UCSD-AML1 (cell line): ENCODE measurements around the gene PTPRN2.

Source experiments
- DNase-seq: peaks from one replicate; lab custom pipeline; 2025; ENCODE audit not compliant: unreplicated experiment; lab: John Stamatoyannopoulos, UW

Gene PTPRN2

GRCh38 chr7:158328376-158329013 lies 259.1 kb downstream of the PTPRN2 start:
- no peak for DNase-seq

DNA sequence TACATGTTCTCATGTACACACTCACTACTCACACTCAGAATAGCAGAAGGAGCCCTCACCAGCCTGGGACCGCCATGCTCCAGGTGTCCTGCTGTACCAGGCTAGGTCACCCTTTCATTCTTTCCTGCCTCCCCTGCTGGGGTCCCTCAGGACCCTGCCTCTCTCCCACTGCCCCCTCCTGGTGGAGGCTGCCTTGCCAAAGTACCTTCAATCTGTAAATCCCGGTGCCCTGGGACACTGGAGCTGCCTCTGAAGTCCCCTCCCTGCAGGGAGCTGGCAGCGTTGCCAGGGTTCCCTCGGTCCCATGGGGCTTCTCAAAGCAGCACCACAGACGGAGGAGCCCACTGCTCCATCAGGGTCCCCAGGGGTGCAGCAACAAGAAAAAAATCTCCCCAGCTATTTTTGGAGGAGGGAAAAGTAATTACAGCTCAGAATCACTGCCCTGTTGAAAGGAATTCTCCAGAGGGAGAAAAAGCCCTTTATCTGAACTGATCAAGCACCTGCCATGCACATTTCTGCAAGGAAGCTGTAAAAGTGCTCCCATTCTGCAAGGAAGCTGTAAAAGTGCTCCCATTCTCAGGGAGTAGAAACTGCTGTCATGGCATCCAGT lies 259.9 kb downstream of the PTPRN2 start:
- DNase-seq: no peak

DNA sequence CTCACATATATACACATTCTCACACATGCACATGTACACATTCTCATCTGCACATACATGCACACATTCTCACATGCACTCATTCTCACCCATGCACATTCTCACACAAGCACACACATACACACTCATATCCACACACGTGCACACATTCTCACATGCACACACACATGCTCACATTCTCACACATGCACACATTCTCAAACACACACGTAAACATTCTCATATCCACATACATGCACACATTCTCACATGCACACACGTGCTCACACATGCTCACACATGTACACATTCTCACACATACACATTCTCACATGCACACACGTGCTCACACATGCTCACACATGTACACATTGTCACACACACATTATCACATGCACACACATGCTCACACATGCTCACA lies 260.6 kb downstream of the PTPRN2 start:
- DNase-seq: no peak

- no peak for DNase-seq
These were observed 261.9 kb downstream of the PTPRN2 start for GRCh38 chr7:158325530-158326381.

DNA sequence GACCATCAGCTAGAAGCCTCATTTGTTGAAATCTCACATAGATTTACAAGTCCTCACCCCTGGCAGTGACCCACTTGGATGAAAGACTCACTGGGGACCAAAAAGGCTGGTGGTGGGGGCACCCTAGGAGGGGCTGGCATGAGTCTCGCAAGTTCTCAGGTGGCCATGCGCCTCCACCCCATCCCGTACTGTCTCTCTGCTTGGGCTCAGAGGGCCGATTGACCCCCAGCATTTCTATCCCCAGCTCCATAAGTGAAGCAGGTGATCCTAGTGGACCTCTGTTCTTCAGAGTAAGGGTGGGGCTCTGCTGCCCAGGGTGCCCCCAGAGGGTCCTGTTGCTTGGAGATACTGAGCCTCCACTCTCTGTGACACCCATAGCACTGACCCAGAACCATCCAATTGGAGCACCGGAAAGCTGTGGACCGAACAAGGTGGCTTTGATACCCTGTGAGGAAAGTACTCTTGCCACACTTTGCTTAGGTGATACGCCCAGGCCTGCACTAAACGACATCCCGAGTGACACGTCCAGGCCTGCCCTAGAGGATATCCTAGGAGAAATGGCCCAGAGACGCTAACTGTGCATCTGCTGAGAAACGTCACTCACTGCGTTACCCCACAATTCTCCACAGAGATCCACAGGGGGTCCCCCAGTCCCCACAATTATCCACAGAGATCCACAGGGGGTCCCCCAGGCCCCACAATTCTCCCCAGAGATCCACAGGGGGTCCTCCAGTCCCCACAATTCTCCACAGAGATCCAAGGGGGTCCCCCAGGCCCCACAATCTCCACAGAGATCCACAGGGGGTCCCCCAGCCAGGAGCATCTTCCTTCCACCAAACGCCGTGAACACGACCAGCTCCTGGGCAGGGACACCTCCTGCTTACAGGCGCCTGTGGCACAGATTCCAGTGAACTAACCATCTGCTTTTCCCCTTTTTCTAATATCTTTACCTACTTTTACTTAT lies 262.9 kb downstream of the PTPRN2 start:
- DNase-seq: no peak

GRCh38 chr7:158323741-158324396 lies 263.8 kb downstream of the PTPRN2 start:
- no peak for DNase-seq

GRCh38 chr7:158322616-158323530 lies 264.8 kb downstream of the PTPRN2 start:
- DNase-seq: no peak

DNA sequence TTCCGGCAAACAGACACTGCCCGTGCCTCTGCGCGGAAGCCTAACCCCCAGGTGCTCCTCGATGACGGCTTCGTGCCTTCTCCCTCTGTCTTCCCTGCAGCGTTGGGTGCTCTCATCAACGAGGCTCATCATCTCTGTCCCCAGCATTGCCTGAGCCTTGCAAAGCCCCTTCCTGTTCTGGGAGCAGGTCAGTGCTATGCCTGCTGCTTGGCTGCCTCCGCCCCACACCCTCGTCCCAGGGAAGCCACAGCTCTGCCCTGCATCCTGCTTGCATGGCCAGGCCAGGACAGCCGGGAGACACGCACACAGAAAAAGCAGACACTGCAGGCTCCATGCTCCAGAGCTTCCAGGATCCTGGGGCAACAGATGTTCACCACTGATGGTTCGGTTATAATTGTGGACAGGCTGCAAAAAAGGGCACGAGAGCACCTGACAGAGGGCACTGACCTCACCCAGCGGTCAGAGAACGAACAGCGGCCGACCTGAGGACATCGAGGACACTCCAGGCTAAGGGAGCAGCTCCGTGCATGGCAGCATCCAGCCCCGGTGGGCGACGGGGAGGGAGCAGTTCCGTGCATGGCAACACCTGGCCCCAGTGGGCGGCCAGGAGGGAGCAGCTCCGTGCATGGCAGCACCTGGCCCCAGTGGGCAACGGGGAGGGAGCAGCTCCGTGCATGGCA lies 265.5 kb downstream of the PTPRN2 start:
- DNase-seq: no peak

- no peak for DNase-seq
These were observed 266.4 kb downstream of the PTPRN2 start for GRCh38 chr7:158321056-158321700.

DNA sequence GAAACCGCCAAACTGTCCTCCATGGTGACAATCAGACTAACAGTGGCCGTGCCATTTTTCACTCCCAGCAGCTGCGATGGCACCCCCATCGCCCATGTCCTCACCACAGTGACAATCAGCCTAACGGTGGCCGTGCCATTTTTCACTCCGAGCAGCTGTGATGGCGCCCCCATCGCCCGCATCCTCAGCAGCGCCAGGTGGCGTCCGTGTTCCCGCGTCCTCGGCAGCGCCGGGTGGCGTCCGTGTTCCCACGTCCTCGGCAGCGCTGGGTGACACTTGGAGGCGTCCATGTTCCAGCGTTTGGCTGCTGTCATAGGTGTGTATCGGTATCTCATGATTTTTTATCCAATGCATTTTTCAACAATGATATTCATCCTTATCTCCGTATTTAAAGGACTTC lies 267.3 kb downstream of the PTPRN2 start:
- DNase-seq: no peak

DNA sequence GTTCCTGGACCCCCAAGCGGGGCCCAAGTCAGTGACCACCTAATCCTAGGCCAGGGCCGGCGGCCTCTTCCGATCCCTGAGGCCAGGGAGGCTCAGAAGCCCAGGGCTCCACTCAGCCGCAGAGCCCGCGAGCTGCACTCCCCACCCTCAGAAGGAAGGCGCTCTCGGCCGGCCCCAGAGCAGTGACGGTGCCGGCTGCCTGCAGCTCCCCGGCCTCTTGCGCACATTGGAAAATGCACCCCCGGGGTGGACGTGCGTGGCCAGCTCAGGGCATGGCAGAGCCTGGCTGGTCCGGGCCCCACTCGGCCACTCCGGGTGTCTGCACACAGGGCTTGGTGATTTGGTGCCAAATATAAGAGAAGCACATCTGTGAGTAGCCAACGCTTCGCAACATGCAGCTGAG lies 269.1 kb downstream of the PTPRN2 start:
- no peak for DNase-seq

DNA sequence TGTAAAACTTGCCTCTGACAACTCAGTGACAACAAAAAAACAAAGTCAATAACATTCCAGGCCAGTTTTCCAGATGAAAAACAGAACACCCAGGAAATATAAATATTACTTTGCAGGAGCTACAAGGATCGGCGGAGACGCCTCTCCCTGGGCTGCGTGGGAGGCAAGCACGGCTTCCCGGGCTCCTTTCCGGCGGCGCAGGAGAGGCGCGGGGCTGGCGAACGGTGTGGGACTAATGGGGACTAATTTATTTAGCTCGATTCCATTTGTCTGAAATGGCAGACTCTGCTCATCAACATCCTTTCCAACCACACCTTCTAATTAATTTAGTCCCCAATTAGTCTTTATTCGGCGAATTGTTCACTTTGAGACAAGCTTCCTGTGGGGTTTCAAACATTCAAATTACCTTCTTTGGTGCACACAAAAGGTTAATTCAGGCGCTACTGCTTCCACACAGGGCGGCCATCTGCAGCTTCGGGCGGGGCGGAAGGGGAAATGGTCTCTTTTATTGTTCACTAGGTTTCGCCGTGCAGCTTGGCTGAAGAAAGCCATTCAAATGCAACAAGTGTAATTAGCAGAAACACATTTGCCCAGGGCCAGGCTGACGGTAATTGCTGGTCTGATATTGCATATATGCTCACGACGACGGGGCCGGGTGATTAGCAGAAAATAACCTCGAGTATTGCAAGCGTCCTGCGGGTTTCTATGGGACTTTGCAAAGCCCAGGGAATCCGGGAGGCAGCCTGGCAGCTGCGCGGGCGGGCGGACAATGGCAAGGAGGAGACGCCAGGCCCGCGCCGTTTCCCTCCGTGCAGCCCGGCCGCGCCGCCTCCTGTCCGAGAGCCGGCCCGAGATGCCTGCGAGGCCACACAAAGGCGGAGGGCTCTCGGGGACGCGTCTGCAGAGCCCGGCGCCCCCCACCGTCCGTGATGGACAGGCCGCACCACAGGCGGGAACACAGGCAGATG lies 270.1 kb downstream of the PTPRN2 start:
- no peak for DNase-seq

- no peak for DNase-seq
These were observed 271.1 kb downstream of the PTPRN2 start for GRCh38 chr7:158316466-158317031.

- DNase-seq: no peak
These were observed 271.7 kb downstream of the PTPRN2 start for GRCh38 chr7:158315881-158316280.

GRCh38 chr7:158315326-158315725 lies 272.3 kb downstream of the PTPRN2 start:
- DNase-seq: no peak

GRCh38 chr7:158314394-158314793 lies 273.2 kb downstream of the PTPRN2 start:
- DNase-seq: no peak

GRCh38 chr7:158313931-158314330 lies 273.7 kb downstream of the PTPRN2 start:
- DNase-seq: no peak
